ENCODE data around the gene CRX.
A peak's percentile ranks its signal among the peaks of the same experiment; 100 is the strongest.
"Not testable (repeated sequence)": the region's sequence is repeated elsewhere in the genome, so short reads cannot be mapped to it uniquely, and the experiment has no call there.

The CRX gene

DNA sequence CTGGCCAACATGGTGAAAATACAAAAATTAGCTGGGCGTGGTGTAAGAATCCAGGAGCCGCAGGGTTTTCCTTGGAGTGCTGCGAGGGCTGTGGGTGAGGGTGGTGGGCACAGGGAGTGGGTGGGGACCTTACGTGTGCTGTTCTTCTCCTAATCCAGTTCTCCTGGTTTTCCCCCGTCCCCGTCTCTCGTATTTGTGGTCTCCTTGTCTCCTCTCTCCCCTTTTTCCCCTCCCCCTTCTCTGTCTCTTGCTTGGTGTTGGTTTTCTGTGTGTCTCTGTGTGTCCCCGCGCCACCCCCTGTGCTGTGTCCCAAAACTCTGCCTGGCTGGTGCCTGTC is 41.6 kb upstream of the CRX start:
- no peak for DNase-seq (ENCODE audit: extremely low spot score)
- ChIA-PET POLR2A (no interaction called here), CTCF (interaction anchor here (1.2 kb wide), 1 partner anchor 10 kb away, joined by 6 read pairs; no protein-coding TSS in a partner anchor)
- TF ChIP-seq, protein P1, sequence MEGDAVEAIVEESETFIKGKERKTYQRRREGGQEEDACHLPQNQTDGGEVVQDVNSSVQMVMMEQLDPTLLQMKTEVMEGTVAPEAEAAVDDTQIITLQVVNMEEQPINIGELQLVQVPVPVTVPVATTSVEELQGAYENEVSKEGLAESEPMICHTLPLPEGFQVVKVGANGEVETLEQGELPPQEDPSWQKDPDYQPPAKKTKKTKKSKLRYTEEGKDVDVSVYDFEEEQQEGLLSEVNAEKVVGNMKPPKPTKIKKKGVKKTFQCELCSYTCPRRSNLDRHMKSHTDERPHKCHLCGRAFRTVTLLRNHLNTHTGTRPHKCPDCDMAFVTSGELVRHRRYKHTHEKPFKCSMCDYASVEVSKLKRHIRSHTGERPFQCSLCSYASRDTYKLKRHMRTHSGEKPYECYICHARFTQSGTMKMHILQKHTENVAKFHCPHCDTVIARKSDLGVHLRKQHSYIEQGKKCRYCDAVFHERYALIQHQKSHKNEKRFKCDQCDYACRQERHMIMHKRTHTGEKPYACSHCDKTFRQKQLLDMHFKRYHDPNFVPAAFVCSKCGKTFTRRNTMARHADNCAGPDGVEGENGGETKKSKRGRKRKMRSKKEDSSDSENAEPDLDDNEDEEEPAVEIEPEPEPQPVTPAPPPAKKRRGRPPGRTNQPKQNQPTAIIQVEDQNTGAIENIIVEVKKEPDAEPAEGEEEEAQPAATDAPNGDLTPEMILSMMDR (IDR thresholded peaks at IDR 0.05; ENCODE audit: control extremely low read depth, extremely low read depth, low read depth, missing control alignments), result no peak

DNA sequence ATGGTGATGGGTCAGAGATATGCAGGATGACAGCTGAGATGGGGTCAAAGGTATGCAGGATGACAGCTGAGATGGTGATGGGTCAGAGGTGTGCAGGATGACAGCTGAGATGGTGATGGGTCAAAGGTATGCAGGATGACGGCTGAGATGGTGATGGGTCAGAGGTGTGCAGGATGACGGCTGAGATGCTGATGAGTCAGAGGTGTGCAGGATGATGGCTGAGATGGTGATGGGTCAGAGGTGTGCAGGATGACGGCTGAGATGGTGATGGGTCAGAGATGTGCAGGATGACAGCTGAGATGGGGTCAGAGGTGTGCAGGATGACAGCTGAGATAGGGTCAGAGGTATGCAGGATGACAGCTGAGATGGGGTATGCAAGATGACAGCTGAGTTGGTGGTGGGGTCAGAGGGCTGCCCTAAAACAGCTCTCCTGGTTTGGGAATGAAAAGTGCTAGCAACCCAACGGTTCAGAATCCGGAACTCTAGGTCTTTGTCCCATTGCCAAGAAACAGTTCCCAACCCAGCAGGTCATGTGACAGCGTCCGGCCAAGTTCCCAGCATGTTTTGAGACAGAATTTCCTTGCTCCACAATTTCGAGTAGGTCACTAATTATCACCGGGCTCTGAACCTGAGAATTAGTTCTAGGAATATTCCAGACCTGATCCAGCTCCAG is 40.0 kb upstream of the CRX start:
- POLR2A ChIA-PET, result no interaction called here
- TF ChIP-seq, protein P1 (IDR thresholded peaks at IDR 0.05; ENCODE audit: control extremely low read depth, extremely low read depth, low read depth, missing control alignments), result no peak
- CTCF ChIA-PET, result interaction anchor here (1.2 to 3.5 kb wide), 5 partner anchors 8 to 16 kb away, joined by 3 to 11 read pairs (median 6); no protein-coding TSS in a partner anchor
- no peak for DNase-seq (ENCODE audit: extremely low spot score)

DNA sequence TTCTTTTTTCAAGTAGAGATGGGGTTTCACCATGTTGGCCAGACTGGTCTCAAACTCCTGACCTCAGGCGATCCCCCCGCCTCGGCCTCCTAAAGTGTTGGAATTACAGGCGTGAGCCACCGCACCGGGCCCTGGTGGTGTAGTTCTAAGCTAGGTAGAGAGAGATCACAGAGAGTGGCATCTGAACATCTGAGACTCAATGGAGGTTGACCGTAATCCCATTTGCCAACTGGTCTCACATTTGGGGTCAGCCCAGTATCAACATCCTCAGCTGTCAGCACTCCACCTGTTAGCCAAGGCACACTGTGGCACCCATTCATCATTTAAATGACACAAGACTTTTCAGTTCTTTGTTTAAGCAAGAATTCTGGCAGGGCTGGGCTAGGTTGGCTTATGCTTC is 35.2 kb upstream of the CRX start:
- no peak for DNase-seq (ENCODE audit: extremely low spot score)
- ChIA-PET POLR2A (no interaction called here), CTCF (interaction anchor here (1.5 to 8.8 kb wide), 3 partner anchors 9 to 350 kb away, joined by 3 to 81 read pairs (median 5); no protein-coding TSS in a partner anchor)
- TF ChIP-seq, protein P1 (IDR thresholded peaks at IDR 0.05; ENCODE audit: control extremely low read depth, extremely low read depth, low read depth, missing control alignments), result no peak

DNA sequence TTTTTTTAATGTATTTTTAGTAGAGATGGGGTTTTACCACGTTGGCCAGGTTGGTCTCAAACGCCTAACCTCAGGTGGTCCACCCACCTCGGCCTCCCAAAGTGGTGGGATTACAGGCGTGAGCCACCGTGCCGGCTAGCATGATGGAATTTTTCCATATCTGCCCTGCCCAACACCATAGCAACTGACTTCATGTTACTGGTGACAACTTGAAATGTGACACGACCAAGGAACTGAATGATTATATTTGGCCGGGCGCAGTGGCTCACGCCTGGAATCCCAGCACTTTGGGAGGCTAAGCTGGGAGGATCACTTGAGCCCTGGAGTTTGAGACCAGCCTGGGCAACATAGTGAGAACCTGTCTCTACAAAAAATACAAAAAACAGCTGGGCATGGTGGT is 34.4 kb upstream of the CRX start:
- DNase-seq (ENCODE audit: extremely low spot score); POLR2A ChIA-PET: not testable (repeated sequence)
- CTCF ChIA-PET, result interaction anchor here (1.1 to 8.8 kb wide), 7 partner anchors 10 to 88 kb away, joined by 3 to 81 read pairs (median 4); no protein-coding TSS in a partner anchor

DNA sequence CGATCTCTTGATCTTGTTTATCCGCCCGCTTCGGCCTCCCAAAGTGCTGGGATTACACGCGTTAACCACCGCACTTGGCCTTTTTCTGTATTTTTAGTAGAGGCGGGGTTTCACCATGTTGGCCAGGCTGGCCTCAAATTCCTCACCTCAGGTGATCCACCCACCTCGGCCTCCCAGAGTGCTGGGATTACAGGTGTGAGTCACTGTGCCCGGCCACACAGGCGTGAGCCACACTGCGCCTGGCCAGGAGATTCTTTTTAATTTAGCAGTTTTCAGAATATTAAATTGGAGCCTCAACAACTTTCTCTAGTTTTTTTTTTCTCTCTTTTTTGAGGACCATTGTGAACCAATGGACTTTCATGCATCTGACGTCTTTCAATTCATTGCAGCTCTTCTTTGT is 31.9 kb upstream of the CRX start:
- CTCF ChIA-PET, result interaction anchor here (0.7 to 8.8 kb wide), 15 partner anchors 8 to 399 kb away, joined by 3 to 81 read pairs (median 5); partner anchors contain the start of gene EHD2
- POLR2A ChIA-PET; DNase-seq (ENCODE audit: extremely low spot score): not testable (repeated sequence)

DNA sequence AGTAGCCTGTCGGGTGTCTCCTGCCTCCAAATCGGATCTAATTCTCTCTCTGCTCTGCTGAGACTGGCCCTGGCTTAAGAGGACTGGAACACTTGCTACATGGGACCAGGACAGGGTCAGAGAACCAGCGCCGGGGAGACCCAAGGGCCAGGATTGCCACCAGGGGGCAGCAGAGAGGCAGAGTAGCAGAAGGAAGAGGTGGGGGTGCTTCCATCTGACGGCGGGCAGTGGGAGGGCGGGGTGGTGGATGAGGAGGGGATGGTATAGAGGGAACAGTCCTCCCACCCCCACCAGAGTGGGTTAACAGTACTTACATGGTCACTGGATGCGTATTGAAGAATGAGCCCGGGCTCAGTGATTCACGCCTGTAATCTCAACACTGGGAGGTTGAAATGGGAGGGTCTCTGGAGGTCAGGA is 31.3 kb upstream of the CRX start:
- ChIA-PET POLR2A (no interaction called here), CTCF (interaction anchor here (0.7 to 8.8 kb wide), 12 partner anchors 8 to 91 kb away, joined by 3 to 81 read pairs (median 6); no protein-coding TSS in a partner anchor)
- TF ChIP-seq, protein P1 (IDR thresholded peaks at IDR 0.05; ENCODE audit: control extremely low read depth, extremely low read depth, low read depth, missing control alignments), result peak; percentile 84
- peak; percentile 81 for DNase-seq (ENCODE audit: extremely low spot score)

DNA sequence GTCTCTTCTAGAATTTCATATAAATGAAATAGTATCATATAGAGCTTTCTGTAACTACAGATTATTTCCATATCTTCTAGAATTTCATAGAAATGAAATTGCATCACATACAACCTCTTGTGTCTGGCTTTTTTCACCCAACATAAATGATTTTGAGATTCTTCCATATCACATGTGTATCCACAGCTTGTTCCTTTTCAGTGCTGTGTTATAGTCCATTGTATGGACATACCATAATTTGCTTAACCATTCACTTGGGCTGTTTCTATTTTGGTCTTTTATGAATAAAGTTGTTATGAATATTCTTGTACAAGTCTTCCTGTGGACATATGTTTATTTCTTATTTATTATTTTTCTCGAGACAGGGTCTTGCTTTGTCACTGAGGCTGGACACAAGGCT is 29.1 kb upstream of the CRX start:
- POLR2A ChIA-PET, result no interaction called here

More for the DNA sequence above, 29.1 kb upstream of the CRX start:
- CTCF ChIA-PET, result interaction anchor here (1.3 to 8.8 kb wide), 3 partner anchors 28 to 76 kb away, joined by 3 to 81 read pairs (median 7); no protein-coding TSS in a partner anchor
- no peak for DNase-seq (ENCODE audit: extremely low spot score)
- TF ChIP-seq, protein P1 (IDR thresholded peaks at IDR 0.05; ENCODE audit: control extremely low read depth, extremely low read depth, low read depth, missing control alignments), result no peak
